ENCODE data around the gene PTGDR2.

DNA sequence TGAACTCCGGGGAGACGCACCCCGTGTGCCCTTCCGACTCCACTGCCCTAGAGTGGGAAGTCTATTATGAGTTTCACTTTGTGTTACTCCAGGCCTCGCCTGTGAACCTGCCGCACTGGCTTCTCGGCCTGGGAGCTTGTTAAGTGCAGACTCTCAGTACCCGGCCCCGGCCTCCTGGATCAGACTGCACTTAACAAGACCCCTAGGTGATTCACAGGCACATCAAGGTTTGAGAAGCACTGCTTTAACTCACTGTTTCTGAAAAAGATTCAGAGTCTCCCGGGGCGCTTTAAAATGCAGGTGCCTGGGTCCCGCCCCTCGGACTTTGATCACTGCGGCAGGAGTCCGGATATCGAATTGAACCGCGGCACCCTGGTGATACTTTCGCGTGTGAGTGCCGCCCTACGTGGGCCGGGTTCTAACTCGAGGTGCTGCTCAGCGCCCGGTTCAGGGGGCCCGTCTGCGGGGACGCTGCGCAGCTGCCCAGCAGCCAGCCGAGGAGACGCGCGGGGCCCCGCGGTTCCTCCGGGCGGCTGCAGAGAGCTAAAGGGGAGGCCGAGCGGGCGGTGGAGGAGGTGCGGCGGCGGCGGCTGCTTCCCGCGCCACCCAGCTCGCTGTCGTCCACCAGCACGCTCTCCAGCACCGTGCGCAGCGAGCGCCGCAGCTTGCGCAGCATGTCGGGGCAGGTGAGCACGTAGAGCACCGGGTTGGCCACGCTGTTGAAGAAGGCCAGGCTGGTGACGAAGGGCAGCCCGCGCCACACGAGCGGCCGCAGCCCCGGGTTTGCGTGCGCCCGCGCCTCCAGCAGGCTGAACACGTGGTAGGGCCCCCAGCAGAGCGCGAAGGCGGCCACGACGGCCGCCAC, 3.4 kb downstream of the PTGDR2 start:
- TF ChIP-seq, protein P1, sequence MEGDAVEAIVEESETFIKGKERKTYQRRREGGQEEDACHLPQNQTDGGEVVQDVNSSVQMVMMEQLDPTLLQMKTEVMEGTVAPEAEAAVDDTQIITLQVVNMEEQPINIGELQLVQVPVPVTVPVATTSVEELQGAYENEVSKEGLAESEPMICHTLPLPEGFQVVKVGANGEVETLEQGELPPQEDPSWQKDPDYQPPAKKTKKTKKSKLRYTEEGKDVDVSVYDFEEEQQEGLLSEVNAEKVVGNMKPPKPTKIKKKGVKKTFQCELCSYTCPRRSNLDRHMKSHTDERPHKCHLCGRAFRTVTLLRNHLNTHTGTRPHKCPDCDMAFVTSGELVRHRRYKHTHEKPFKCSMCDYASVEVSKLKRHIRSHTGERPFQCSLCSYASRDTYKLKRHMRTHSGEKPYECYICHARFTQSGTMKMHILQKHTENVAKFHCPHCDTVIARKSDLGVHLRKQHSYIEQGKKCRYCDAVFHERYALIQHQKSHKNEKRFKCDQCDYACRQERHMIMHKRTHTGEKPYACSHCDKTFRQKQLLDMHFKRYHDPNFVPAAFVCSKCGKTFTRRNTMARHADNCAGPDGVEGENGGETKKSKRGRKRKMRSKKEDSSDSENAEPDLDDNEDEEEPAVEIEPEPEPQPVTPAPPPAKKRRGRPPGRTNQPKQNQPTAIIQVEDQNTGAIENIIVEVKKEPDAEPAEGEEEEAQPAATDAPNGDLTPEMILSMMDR (IDR thresholded peaks at IDR 0.05) = no peak
- no peak for TF ChIP-seq POLR2A (IDR thresholded peaks at IDR 0.05)

Data from thyroid gland (tissue), 4 donors.